GM18870 (cell line): ENCODE results near the gene BABAM2.
"Not testable (repeated sequence)": the region's sequence is repeated elsewhere in the genome, so short reads cannot be mapped to it uniquely, and the experiment has no call there.

Experiments used
- ATAC-seq: cut with Tn5 transposase; IDR thresholded peaks from one replicate; pipeline ENCODE4 v1.9.1; 2021; ENCODE audit warnings: moderate library complexity; ENCODE audit not compliant: unreplicated experiment

Gene BABAM2

DNA sequence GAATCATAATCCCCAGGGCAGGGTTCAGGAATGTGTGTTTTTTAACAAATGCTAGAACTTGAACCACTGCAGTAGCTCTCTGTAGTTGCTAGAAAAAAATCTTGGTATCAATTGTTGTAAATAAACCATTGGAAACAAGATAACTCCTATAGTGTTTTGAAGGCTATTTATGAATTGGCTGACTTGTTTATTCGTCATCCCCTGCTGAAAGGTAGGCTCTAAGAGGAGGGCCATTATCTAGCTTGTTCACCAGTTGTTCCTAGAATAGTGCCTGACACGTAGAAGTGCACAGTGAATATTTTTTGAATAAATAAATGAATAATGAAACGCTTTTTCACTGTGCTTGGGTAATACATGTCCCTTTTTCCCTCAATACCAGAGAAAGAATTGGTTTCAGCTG lies 211.4 kb downstream of the BABAM2 start:
- ATAC-seq = no peak

DNA sequence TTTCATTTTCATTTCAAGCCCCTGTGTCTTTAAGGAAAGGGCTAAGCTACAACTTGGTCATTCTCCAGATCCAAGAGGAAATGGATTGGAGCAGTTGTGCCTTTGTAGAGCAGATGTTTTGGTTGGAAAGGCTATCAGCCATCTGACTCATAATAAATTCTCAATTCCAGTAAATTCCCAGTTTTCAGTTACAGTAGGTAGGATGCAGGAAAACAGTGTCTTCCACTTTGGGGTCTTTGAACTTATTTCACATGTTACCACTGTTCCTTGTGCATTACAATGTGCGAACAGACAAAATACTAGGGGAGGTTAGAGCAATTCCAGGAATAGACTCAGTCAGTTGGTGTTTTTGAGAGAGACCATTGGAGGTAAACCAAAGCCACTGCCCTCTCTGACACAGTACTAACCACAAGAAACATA lies 211.9 kb downstream of the BABAM2 start:
- no peak for ATAC-seq

DNA sequence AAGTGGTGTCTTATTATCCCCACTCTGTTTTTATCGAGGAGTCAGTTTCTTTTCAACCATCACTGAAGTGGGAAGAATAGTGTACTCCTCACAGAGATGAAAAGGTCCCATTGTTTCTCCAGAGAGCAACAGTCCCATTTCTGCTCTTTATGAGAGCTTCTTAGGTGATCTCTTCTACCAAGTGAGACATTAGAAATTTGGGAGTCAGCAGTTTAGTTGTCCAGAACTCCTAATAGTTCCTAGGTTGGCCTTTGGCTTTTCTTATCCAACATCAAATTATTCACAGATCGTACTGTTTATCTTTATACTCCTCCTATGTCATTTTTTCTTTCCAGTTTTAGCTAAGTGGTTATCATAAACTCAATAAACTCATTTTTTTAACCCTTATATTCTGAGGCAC lies 213.1 kb downstream of the BABAM2 start:
- ATAC-seq = no peak

DNA sequence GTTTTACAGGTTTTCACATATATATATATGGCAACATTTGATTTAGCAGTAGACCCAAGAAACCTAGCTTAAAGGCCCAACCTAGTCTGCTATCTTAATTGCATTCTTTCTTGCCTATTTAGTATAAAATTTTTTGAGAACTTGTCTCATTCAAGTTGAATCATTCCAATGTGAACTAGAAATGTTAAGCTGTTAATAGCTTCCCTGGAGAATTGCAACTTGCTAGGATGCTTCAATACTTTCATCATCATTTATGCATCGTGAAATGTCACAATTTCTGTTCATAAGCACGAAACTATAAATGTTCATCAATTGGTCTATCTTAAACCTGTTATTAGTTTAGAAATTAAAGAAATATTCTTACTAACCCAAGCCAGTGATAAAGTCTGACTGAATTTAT lies 217.6 kb downstream of the BABAM2 start:
- no peak for ATAC-seq

DNA sequence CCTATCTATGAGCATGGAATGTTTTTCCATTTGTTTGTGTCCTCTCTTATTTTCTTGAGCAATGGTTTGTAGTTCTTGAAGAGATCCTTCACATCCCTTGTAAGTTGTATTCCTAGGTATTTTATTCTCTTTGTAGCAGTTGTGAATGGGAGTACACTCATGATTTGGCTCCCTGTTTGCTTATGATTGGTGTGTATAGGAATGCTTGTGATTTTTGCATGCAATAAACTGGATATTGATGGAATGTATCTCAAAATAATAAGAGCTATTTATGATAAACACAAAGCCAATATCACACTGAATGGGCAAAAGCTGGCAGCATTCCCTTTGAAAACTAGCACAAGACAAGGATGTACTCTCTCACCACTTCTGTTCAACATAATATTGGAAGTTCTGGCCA lies 223.2 kb downstream of the BABAM2 start:
- not testable (repeated sequence) for ATAC-seq

DNA sequence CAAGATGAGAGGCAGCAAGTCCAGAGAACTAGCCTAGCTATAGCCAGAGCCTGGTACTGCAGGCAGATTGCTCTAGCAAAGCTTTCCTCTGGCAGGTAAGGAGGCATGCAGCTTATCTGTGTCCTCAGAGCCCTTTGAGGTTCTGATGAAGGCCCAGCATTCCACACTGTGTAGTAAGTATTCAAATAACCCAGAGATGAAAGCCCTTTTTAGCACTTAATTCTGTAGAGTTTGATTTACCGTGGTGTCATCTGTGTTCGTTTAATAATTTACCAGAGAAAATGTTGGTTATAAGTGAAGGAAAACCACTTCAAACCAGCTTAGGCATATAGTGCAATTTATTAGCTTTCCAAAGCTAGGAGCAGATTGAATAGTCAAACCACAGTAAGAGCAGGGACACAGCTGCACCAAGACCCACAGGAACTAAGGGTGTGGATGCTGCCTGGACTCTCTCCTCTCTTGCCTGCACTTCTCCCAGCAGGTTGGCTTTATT lies 226.6 kb downstream of the BABAM2 start:
- ATAC-seq = no peak

DNA sequence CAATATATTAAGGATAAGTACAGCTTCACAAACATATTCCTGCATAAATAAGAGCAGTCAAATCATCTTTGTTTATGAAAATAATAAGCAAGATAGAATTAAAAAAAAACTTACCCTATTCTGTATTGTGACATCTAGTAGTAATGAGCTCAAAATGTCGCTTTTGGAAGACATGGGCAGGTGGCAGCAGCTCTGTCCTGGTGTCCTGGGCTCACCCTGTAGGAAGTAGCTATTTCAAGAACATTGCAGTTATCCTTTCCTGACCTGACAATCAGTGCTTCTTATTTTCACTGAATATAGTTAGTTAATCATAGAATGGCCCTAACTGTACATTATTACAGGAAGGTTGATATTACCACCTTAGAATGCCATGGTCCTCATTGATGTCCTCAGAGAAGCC lies 229.1 kb downstream of the BABAM2 start:
- ATAC-seq = no peak

DNA sequence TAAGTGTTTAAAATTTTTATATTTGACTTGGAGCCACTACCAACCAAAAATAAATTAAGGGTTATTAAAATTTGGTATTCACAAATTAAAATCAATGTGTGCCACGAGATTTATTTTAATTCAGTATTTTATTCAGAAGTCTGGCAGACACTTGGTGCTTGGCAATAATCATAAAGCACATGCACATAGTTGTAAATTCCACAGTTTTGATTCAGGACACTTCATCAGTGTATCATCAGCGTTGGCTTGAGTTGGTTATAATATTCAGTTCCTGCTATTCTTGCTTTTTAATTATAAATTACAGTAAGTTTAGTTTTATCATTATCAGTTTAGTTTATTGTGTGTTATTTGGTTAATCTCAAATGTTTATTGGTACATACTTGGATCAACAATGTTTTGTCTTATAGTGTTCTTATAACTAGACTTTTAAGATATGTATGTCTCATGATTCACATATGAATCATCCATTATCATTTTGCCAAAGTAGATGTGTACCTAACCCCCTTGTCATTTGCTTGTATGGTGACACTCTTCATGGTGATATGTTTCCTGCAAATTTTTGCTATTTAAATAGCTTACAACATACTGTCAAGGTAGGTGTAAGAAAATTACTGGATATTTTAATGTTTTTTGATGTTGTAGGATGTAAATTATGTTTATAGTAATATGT lies 237.9 kb downstream of the BABAM2 start:
- ATAC-seq = no peak

DNA sequence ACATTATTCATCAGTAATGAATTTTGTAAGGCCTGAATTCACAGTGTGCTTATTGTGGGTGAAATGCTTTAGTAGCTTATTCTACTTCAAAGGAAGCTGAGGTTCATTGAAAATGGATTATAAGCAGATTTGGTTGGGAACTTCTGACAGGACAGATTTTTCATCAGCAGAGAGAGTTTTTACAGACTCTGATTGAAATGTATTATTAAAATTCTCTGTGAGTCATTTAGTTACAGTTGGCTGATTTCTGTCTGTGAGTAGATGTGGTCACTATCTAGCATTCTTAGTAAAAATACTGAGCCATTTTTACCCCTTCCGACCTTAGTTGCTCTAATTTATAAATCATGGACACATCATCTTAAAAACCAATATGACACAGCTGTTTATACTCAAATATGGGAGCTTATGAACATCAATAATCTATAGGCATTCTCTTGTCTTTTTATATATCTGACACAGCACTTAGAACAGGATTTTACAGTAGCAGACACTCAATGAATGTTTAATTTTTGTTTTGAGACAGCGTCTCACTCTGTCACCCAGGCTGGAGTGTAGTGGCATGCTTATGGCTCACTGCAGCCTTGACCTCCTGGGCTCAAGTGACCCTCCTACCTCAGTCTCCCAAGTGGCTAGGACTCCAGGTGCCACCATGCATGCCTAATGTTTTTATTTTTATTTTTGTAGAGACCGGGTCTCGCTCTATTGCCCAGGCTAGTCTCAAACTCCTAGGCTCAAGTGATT lies 239.6 kb downstream of the BABAM2 start:
- no peak for ATAC-seq

DNA sequence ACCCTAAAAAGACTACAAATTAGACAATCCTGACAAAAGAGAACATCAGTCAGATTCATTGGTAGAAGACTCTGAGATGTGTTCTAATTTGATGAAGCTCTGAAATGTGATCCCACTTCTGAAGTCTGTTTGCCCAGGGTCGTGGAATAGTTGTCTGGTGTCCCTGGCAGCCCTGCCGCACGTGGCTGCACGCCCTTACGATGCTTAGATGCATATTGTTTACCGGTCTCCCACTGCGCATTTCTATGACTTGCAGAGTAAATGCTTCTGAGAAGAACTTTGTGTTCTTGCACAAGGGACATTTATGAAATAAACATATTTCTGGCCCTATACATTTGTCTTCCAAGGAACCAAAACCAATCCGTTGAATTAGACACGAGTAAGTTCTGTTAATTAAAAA lies 243.2 kb downstream of the BABAM2 start:
- no peak for ATAC-seq

DNA sequence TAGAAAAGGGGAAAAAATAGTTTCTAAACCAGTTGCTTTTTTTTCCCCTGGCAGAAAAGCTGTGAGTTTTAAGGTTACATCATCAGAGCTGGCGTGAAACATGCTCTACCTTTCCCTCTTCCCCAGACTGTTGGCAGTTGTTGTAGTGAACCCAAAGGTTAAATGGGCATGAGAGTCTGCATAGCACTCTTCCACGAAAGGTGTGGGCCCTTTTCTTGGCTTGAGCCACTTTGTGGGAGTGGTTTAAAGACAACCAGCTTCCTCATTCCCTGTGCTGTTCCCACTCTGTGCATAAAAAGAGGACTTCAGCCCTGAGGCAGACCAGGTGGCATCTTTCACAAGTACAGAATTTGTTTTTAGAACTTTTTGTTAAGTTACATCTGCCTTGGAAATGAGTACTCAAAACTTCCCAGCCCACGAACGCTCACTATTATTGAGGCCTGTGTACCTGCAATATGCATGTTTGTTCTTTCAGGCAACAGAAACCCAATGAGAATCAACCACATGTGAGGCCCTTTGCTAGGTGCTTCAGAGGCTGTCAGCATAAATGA lies 243.8 kb downstream of the BABAM2 start:
- ATAC-seq = no peak

DNA sequence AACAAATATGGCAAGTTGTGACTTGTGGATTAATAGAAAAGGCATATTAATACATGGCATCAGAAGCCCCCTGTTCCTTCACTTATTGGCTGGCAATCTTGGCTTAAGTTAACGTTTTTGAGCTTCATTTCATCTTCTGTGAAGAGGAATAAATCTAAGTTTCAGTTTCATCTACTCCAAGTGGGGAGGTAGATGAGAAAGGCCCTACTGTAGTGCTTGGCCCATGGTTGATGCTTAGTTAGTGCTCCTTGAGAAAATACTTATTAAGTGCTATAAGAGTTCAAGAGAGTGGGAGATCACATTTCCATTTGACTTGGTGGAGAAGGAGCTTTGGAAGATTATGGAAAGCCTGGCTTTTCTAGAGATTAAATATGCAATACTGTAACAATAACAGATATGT lies 244.3 kb downstream of the BABAM2 start:
- ATAC-seq = no peak

DNA sequence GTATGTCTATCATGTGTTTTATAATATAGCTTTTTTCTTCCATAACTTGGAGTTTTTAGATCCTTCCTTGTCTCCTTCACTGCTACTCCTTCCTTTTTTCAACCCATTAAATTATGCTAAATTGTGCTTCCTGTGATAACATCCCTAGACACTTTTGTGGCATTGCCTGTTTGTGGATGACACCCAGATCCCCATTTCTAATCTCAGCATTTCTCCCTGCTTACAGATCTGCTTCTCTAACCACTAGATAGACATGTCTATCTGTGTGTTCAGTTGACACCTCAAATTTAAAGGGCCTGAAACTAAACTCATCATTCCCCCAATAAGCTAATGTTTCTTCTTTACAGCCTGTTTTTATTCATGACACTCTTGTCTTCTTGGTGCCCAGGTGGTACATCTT lies 244.8 kb downstream of the BABAM2 start:
- no peak for ATAC-seq

DNA sequence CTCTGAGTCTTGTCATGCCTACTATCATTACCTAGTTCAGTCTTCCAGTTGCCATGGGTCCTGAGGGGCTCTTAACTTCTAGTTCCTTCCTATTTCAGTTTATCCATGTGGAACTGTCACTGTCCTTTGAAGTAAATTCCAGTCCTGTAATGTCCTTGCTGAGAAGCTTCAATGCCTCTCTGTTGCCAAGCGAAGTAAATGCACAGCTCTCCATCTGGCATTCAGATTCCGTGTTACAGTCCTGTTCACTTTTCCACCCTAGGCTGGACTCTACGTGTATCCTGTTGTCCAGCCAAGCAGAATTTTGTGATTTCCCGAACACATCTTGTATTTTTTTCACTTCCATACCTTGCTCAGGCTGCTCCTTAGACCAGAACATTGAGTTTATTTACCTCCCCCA lies 245.3 kb downstream of the BABAM2 start:
- no peak for ATAC-seq

DNA sequence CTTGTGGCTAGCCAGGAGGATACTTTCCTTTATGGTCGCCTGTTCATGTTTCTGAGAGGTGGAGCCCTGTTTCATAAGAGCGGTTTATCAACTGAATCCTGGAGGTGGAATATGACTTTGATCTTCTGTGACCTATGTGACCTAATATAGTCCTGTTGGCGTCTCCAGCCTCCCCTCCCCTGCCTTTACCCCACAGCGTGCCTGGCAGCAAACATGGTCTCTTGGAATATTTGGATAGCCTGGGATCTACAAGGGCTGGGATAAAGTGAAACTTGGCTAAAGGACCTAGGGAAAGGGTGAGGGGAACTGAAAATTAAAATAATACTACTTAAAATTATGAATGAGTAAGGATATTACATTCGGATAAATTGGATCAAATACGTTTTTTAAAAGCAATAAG lies 246.0 kb downstream of the BABAM2 start:
- no peak for ATAC-seq

DNA sequence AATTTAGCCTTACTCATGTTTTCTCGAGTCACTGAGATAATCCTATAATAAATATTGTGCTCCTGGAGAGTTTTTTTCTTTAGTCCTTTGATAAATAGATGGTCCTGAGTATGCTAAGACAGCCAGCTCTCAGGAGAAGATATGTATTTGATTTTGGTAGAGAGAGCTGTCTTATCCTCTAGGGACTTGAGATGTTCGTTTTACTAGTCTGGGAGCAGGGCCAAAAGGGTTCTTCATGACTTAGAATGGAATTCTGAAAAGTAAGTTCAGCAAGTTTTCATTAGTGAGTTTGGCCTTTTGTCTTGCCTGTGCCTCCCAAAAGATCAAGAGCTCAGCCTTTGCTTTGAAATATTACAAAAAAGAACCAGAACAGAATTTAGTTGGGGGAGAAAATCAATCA lies 246.7 kb downstream of the BABAM2 start:
- no peak for ATAC-seq

DNA sequence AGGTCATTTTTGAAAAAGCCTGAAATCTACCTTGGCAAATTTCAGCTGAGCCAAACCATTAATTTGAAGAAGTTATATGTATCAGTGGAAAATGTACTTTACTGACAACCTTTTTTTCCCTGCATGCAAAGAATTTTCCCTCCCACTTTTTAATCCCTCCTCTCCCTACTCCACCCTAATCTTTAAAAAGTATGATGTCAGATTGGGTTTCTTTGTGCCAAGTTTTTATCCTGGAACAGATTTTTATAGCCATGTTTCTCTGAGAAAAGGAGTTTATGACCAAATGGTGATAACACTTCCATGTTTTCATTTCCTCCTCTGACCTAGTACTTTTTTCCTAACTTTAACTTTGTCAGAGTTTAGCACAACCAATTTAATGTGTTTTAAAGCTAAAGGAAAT lies 251.9 kb downstream of the BABAM2 start:
- no peak for ATAC-seq

DNA sequence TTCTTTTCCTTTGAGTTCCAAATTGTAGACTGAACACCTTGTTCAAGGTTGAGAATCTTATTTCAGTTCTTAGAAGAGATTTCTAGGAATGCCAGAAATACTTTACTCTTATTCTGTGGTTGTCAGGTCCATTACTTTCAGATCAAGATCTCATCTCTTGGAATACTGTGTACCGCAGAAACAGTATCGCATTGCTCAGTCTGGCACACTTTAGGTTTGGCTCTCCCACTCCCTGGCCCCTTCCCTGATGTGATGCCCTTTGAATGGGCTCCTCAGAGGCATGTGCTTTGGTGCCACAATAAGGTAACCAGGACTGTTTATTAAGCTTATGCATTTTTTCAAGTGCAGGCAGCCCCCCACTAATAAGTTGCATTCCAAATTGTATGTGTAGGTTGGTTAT lies 257.5 kb downstream of the BABAM2 start:
- no peak for ATAC-seq

DNA sequence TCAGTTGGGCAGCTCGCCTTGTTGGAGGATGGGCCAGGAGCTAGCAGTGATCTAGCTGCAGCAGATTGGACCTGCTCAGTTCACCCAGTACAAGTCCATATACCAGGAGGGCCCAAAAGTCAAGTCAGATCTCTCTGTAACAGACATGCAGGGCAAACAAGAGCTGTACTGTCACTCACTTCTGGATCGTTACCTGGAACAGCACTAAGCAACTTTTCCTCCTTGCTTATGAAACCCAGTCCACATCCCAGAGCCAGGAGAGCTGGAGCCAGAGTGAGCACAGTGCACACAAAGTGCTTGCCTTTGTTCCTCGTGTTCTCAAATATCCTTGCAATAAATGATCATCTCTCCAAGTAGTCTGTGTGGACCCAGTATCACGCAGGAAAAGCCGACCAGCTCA lies 258.0 kb downstream of the BABAM2 start:
- no peak for ATAC-seq

DNA sequence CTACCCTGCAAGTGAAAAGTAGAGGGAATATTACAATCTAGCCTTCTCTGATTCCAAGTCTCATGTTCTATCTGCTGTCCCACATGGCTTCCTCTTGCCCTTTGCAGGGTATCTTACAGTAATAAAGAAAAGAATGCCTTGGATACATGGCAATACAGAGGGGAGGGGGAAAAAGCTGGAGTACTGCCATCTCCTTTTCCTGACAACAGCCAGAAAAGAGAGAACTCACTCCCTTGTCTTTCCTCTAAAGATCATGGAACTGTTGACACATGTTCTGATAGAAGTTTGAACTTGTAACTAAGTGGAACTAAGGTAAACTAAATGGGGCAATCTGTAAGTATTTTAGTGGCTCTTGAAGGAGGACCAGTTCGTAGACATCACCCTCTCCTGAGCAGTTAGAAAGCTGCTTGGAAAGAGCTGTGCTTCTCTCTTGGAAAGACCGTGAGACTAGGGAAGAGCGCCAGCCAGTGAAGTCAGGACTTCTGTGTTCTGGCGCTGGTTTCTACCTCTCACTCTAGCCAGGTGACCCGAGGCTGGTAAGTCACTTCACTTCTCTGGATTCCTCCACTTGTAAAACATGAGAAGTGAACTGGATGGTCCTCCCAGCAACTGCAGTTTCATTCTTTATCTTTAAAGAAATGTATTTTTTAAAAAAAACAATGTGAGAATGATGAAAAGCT lies 259.8 kb downstream of the BABAM2 start:
- no peak for ATAC-seq

DNA sequence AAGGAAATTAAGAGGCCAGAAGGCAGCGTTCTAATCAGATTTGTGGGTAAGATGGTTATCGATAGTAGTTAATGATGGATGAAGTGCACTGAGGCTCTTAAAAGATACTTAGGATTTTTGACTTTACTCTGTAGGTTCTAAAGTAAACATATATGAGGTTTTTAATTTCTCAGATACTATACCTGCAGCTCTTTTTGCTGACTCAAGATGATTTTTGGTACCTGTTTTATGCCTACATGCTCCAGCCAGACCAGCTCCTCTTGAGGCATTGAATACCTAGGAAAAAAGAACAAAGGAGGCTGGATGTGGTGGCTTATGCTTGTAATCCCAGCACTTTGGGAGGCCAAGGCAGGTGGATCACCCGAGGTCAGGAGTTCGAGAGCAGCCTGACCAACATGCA lies 260.5 kb downstream of the BABAM2 start:
- ATAC-seq = no peak
